Karpas-422 (cell line): Measurements from ENCODE around the gene FAM169A. TPM values are rescaled to one million over a fixed set of nuclear protein-coding genes. Genes with fewer than 3 reads are reported as not detected.
"Not testable (repeated sequence)": the region's sequence is repeated elsewhere in the genome, so short reads cannot be mapped to it uniquely, and the experiment has no call there.

Experiments used
- DNase-seq: peaks from one replicate; pipeline ENCODE4 v3.0.0-alpha.2; 2015
- H2AFZ ChIP-seq: fragments of 200-600 bp; sonication (generic); 2 replicates; pipeline ENCODE4 v1.6.1; 2014; ENCODE audit warnings: antibody characterized with exemption, low read length, mixed read lengths
- H3K27ac ChIP-seq: fragments of 200-600 bp; sonication (generic); 2 replicates; pipeline ENCODE4 v1.5.1; 2014; ENCODE audit warnings: mild to moderate bottlenecking, low read length, moderate library complexity
- H3K27me3 ChIP-seq: fragments of 200-600 bp; sonication (generic); 2 replicates; pipeline ENCODE4 v1.6.1; 2014; ENCODE audit warnings: low read length, mixed read lengths
- H3K36me3 ChIP-seq: fragments of 200-600 bp; sonication (generic); 2 replicates; pipeline ENCODE4 v1.6.1; 2014; ENCODE audit warnings: low read length, mixed read lengths; ENCODE audit not compliant: insufficient read depth
- H3K4me1 ChIP-seq: fragments of 200-600 bp; sonication (generic); 2 replicates; pipeline ENCODE4 v1.6.1; 2014; ENCODE audit warnings: mild to moderate bottlenecking, low read length, mixed read lengths
- H3K4me2 ChIP-seq: fragments of 200-600 bp; sonication (generic); 2 replicates; pipeline ENCODE4 v1.6.1; 2014; ENCODE audit warnings: low read length, low read depth, mild to moderate bottlenecking; ENCODE audit not compliant: poor library complexity, severe bottlenecking
- H3K4me3 ChIP-seq: fragments of 200-600 bp; sonication (generic); 2 replicates; pipeline ENCODE4 v1.5.1; 2014; ENCODE audit warnings: mild to moderate bottlenecking, antibody characterized with exemption, low read length, mixed read lengths
- H3K79me2 ChIP-seq: fragments of 200-600 bp; sonication (generic); 2 replicates; pipeline ENCODE4 v1.6.1; 2014; ENCODE audit warnings: mild to moderate bottlenecking, low read length, mixed read lengths
- H3K9ac ChIP-seq: fragments of 200-600 bp; sonication (generic); 2 replicates; pipeline ENCODE4 v1.6.0; 2014; ENCODE audit warnings: low read length
- H3K9me2 ChIP-seq: fragments of 200-600 bp; sonication (generic), shearing (Covaris generic); replicated peaks from 2 replicates; pipeline ENCODE4 v1.6.0; 2014; ENCODE audit warnings: mild to moderate bottlenecking, low read length, moderate library complexity; ENCODE audit not compliant: insufficient read depth
- H3K9me3 ChIP-seq: fragments of 300-700, 200-600 bp; sonication (generic); 2 replicates; pipeline ENCODE4 v1.6.1; 2014; ENCODE audit warnings: low read length, mixed read lengths
- H4K20me1 ChIP-seq: fragments of 200-600 bp; sonication (generic); 2 replicates; pipeline ENCODE4 v1.6.1; 2014; ENCODE audit warnings: mild to moderate bottlenecking, antibody characterized with exemption, low read length, low read depth; ENCODE audit not compliant: insufficient read depth
- small RNA-seq: library from RNA; depleted of rRNA; stranded (forward); fragments of <200 nt; gene quantifications from one replicate; pipeline ENCODE3, GENCODE V24; 2014
- total RNA-seq: library from RNA; depleted of rRNA; stranded (reverse); fragments of >200 nt; shearing (Covaris generic); gene quantifications from 2 replicates; pipeline ENCODE4 v1.2.3, GENCODE V29; 2014; ENCODE audit warnings: low replicate concordance; rRNA removed

The FAM169A gene
- total RNA-seq, 1 experiment from 2014 or later: not detected

- not testable (repeated sequence) for H3K27me3 ChIP-seq, H3K9me3 ChIP-seq, H2AFZ ChIP-seq, H3K9ac ChIP-seq, H3K4me3 ChIP-seq, DNase-seq, H3K4me2 ChIP-seq, H4K20me1 ChIP-seq, H3K27ac ChIP-seq, H3K4me1 ChIP-seq, H3K9me2 ChIP-seq
- Histone ChIP-seq H3K79me2 (peaks cover 19% of the 10 kb centered on the region), H3K36me3 (peaks cover 74% of the 10 kb centered on the region; the same call in 1 of the 2 replicates)
These were observed 117.4 kb downstream of the FAM169A start for GRCh38 chr5:74748742-74749141.

- Histone ChIP-seq H4K20me1 (no peaks in the 10 kb centered on the region), H3K4me1 (no peaks in the 10 kb centered on the region), H3K4me3 (no peak overlapping the region), H3K9me2 (no peaks in the 10 kb centered on the region), H3K27me3 (no peaks in the 10 kb centered on the region), H3K9ac (no peak overlapping the region), H3K9me3 (no peaks in the 10 kb centered on the region), H3K79me2 (0 out of 2 replicates have a peak, but pooled peaks cover 5% of the 10 kb centered on the region), H3K4me2 (no peak overlapping the region), H2AFZ (no peak overlapping the region), H3K27ac (no peak overlapping the region), H3K36me3 (peaks cover 47% of the 10 kb centered on the region; the same call in 1 of the 2 replicates)
- no peak for DNase-seq
These were observed 127.8 kb downstream of the FAM169A start for GRCh38 chr5:74738406-74738805.

GRCh38 chr5:74736759-74737158 lies 129.4 kb downstream of the FAM169A start:
- Histone ChIP-seq H3K4me1 (no peaks in the 10 kb centered on the region), H3K27ac (no peak overlapping the region), H3K4me3 (no peak overlapping the region), H3K4me2 (no peak overlapping the region), H4K20me1 (no peaks in the 10 kb centered on the region), H3K79me2 (no peaks in the 10 kb centered on the region), H3K9me2 (no peaks in the 10 kb centered on the region), H3K9me3 (no peaks in the 10 kb centered on the region), H3K36me3 (peaks cover 47% of the 10 kb centered on the region; the same call in 1 of the 2 replicates), H3K27me3 (no peaks in the 10 kb centered on the region), H3K9ac (no peak overlapping the region), H2AFZ (no peak overlapping the region)
- no peak for DNase-seq

Small RNAs within 50 kb of the gene (small RNA-seq; reads per million reads assigned to genes)
- not detected for gene RF00561

Other genes starting within 250 kb of the FAM169A start
- gene ENC1, start 225.7 kb downstream of the FAM169A start, total RNA-seq: 0.15 and 0.25 TPM in 2 replicates
- gene HEXB, start 181.2 kb downstream of the FAM169A start, total RNA-seq: 70.2 and 74.3 TPM in 2 replicates
- 33.4 and 44.5 TPM in 2 replicates for gene GFM2, start 99.3 kb downstream of the FAM169A start, total RNA-seq
- 117 and 131 TPM in 2 replicates for gene NSA2, start 99.1 kb downstream of the FAM169A start, total RNA-seq
- not detected in 2 replicates for gene GCNT4, start 186.2 kb upstream of the FAM169A start, total RNA-seq